ENCODE measurements around the gene UMODL1.

DNA sequence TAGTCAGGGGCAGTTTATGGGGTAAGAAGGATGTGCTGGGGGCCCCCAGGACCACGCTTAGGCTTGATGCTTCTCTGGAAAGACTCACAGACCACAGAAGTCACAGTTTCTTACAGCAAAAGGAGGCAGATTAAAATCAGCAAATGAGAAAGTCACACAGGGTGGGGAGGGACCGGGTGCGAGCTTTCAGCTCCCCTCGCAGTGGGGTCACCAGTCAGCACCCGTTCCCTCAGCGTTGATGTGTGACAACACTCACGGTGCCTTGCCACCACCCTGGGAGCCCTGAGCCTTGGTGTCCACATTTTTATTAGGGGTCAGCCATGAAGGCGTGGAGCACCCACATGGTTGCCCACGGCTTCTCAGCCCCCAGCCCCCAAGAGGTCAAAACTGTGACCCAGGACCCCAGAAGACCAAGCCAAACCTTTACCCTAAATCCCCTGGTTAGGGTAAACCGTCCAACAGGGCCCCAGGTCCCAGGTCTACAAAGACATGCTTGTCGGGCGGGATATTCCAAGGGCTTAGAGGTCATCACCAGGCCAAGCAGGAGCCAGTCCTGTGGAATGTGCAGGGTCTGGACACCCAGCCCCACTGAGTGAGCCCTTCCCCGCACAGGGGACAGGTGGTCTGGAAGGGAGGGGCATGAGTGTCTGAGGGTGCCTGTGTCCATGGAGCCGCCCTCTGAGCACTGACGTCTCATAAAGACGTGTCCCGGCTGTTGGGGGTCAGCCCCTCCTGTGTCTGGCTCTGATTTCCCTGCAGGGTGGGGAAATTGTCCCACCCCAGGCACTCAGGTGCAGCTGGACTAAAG is 83.3 kb downstream of the UMODL1 start:
- TF ChIP-seq CREB1 (IDR thresholded peaks at IDR 0.05; ENCODE audit: low read depth): no peak
- no peak for TF ChIP-seq EP300 (IDR thresholded peaks at IDR 0.05; ENCODE audit: borderline replicate concordance)
- TF ChIP-seq TEAD4 (IDR thresholded peaks at IDR 0.05): no peak
- TF ChIP-seq TAF1 (IDR thresholded peaks at IDR 0.05; ENCODE audit: low read depth): no peak
- no peak for TF ChIP-seq RAD21 (IDR thresholded peaks at IDR 0.05; ENCODE audit: low read depth)
